ENCODE results near the gene MMP17.

The MMP17 gene

DNA sequence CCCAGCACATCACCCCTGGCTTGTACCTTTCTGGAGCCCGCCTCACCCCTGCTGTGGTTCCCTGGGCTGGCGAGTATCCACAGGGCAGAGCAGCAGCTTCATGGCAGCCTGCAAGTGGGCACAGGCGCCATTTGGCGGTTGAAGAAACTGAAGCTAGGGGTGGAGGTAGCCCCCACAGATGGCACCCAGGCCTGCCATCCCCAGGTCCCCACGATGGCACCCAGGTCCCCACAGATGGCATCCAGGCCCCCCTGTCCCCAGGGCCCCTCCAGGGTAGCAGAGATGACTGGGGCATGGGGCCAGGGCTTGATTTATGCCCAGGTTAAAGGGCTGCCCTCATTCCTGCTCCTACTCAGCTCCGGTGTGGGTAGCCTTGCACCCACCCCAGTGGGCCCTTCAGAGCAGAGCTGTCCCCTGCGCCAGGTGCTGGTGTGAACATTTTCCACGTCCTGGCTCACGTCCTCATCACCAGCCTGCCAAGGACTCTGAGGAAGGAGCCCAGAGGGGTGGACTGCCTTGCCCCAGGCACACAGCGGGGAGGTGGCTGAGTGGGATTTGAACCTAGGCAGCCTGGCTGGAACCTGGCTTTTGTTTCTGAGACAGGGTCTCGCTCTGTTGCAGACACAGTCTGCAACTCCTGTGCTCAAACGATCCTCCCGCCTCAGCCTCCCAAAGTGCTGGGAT, 8.7 kb downstream of the MMP17 start:
- H3K4me1 ChIP-seq (ENCODE audit: insufficient read depth, low read length) = peaks cover 15% of the 10 kb centered on the region
- peaks cover 24% of the 10 kb centered on the region for H3K36me3 ChIP-seq (ENCODE audit: insufficient read depth, low read length)
- no peaks in the 10 kb centered on the region for H3K9me3 ChIP-seq (ENCODE audit: low read length)
- no peak overlapping the region for H2AFZ ChIP-seq (ENCODE audit: low read depth, low read length)
- no peak overlapping the region for H3K4me3 ChIP-seq (ENCODE audit: low read length)
- H3K27me3 ChIP-seq (ENCODE audit: insufficient read depth, low read length) = no peaks in the 10 kb centered on the region

DNA sequence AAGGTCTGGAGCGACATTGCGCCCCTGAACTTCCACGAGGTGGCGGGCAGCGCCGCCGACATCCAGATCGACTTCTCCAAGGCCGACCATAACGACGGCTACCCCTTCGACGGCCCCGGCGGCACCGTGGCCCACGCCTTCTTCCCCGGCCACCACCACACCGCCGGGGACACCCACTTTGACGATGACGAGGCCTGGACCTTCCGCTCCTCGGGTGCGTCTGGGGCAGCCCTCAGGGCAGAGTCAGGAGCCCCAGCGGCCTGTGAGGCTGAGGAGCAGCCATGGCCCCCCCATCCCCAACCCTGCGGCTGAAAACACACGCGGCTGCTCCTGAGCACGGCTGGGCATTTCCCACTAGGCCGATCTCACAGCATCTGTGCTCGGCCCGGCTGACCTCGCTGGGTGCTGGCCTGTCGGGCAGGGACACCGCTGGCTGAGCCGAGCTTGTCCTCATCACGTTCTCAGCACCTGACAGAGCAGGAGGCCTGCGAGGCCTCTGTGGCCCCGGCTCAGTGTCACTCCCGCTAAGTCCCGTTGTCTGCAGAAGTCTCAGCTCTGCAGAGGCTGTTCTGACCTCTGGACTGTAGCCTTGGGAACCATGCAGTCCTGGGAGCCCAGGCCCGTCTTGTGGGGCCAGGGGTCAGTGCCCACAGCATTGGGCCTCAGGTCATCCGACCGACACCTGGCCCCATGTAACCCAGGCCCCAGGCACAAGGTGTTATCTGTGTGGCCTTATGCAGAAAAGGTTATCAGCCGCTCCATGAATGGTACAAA, 12.6 kb downstream of the MMP17 start:
- Histone ChIP-seq H3K27me3 (ENCODE audit: insufficient read depth, low read length) (no peaks in the 10 kb centered on the region), H2AFZ (ENCODE audit: low read depth, low read length) (no peak overlapping the region), H3K9me3 (ENCODE audit: low read length) (no peaks in the 10 kb centered on the region), H3K4me1 (ENCODE audit: insufficient read depth, low read length) (no peaks in the 10 kb centered on the region), H3K36me3 (ENCODE audit: insufficient read depth, low read length) (peaks cover 53% of the 10 kb centered on the region), H3K4me3 (ENCODE audit: low read length) (no peak overlapping the region)

DNA sequence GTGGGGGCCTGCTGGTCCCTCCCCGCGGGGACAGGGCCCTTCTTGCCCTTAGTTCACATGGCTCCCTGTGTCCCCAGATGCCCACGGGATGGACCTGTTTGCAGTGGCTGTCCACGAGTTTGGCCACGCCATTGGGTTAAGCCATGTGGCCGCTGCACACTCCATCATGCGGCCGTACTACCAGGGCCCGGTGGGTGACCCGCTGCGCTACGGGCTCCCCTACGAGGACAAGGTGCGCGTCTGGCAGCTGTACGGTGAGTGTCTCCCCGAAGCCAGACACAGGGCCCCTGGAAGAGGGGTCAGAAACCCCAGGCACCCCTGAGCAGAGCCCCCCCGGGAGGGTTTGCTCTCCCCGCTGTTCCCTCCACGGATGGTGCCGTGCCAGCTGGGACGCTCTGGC, 13.4 kb downstream of the MMP17 start:
- no peaks in the 10 kb centered on the region for H3K27me3 ChIP-seq (ENCODE audit: insufficient read depth, low read length)
- no peak overlapping the region for H3K4me3 ChIP-seq (ENCODE audit: low read length)
- H3K36me3 ChIP-seq (ENCODE audit: insufficient read depth, low read length) = peaks cover 57% of the 10 kb centered on the region
- no peaks in the 10 kb centered on the region for H3K4me1 ChIP-seq (ENCODE audit: insufficient read depth, low read length)
- H3K9me3 ChIP-seq (ENCODE audit: low read length) = no peaks in the 10 kb centered on the region
- no peak overlapping the region for H2AFZ ChIP-seq (ENCODE audit: low read depth, low read length)

DNA sequence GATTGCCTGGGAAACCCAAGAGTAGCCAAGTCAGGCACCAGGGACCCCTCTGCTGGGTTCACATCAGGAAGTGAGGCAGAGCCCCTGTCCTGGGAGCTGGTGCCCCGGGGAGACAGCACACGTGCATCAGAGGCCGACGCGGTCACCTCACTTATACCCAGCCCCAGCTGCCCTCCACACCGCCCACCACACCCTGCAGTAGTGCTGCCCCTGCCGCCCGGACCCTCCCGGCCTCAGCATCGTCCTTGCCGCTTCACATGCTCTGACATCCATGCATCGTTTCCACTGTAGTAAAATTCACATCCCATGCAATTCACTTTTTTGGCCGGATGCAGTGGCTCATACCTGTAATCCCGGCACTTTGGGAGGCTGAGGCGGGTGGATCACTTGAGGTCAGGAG, 14.0 kb downstream of the MMP17 start:
- H3K4me1 ChIP-seq (ENCODE audit: insufficient read depth, low read length) = no peaks in the 10 kb centered on the region
- no peak overlapping the region for H2AFZ ChIP-seq (ENCODE audit: low read depth, low read length)
- no peaks in the 10 kb centered on the region for H3K27me3 ChIP-seq (ENCODE audit: insufficient read depth, low read length)
- H3K9me3 ChIP-seq (ENCODE audit: low read length) = no peaks in the 10 kb centered on the region
- H3K4me3 ChIP-seq (ENCODE audit: low read length) = no peak overlapping the region
- peaks cover 62% of the 10 kb centered on the region for H3K36me3 ChIP-seq (ENCODE audit: insufficient read depth, low read length)

DNA sequence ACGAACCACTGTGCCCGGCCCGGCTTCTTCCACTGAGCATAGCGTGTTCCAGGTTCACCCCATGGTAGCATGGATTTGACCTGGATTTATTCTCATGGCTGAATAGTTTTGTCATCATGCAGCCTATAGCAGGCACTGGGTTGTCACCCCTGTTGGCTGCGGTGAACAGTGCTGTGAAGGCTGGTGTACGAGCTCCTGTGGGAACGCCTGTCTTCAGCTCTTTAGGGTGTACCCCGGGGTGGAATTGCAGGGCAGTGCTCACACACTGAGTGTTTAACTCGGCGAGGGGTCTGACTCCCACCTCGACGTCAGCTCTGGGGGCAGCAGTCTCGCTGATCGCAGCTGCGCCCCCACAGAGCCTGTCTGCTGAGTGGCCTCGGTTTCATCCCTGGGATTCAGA, 15.3 kb downstream of the MMP17 start:
- H2AFZ ChIP-seq (ENCODE audit: low read depth, low read length) = no peak overlapping the region
- no peak overlapping the region for H3K4me3 ChIP-seq (ENCODE audit: low read length)
- H3K4me1 ChIP-seq (ENCODE audit: insufficient read depth, low read length) = no peaks in the 10 kb centered on the region
- no peaks in the 10 kb centered on the region for H3K9me3 ChIP-seq (ENCODE audit: low read length)
- H3K27me3 ChIP-seq (ENCODE audit: insufficient read depth, low read length) = no peaks in the 10 kb centered on the region
- peaks cover 68% of the 10 kb centered on the region for H3K36me3 ChIP-seq (ENCODE audit: insufficient read depth, low read length)

DNA sequence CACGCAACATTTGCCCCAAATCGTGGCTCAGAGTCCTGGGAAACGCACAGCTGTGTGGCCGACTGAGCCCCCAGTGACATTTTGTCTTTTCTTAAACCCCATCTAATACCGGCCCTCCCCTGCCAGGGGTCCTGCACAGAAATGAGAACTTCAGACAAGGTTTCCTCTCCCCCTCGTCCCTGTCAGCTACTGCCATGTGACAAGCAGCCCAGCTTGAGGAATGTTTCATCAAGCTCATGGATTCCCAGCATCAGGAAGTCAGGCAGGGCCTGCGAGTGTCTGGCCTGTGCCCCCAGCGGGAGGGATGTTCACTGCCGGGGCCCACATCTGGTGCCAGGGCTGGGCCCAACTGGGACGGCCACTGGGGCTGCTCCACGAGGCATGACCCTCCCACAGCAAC, 15.9 kb downstream of the MMP17 start:
- Histone ChIP-seq H2AFZ (ENCODE audit: low read depth, low read length) (no peak overlapping the region), H3K4me1 (ENCODE audit: insufficient read depth, low read length) (no peaks in the 10 kb centered on the region), H3K27me3 (ENCODE audit: insufficient read depth, low read length) (no peaks in the 10 kb centered on the region), H3K4me3 (ENCODE audit: low read length) (no peak overlapping the region), H3K9me3 (ENCODE audit: low read length) (no peaks in the 10 kb centered on the region), H3K36me3 (ENCODE audit: insufficient read depth, low read length) (peaks cover 70% of the 10 kb centered on the region)

DNA sequence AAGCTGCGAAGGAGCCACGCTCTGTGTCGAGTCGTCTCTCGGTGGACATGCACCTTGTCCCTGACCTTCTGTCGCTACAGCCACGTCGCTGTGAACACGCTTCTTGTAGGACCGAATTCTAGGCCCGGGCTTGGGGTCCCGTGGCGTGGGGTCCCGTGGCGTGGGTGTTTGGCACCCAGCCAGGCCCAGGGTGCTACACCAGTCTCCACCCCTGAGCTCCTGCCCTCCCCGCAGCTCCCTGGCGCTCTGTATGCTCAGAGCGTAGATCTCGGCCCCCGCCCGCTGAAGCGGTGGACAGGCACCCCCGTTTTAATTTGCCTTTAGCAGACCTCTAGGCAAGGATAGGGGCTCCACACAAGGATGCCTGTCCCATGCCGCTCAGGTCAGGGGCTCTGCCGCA, 16.5 kb downstream of the MMP17 start:
- Histone ChIP-seq H3K4me3 (ENCODE audit: low read length) (no peak overlapping the region), H3K9me3 (ENCODE audit: low read length) (no peaks in the 10 kb centered on the region), H3K27me3 (ENCODE audit: insufficient read depth, low read length) (no peaks in the 10 kb centered on the region), H3K36me3 (ENCODE audit: insufficient read depth, low read length) (peaks cover 74% of the 10 kb centered on the region), H2AFZ (ENCODE audit: low read depth, low read length) (no peak overlapping the region), H3K4me1 (ENCODE audit: insufficient read depth, low read length) (no peaks in the 10 kb centered on the region)

DNA sequence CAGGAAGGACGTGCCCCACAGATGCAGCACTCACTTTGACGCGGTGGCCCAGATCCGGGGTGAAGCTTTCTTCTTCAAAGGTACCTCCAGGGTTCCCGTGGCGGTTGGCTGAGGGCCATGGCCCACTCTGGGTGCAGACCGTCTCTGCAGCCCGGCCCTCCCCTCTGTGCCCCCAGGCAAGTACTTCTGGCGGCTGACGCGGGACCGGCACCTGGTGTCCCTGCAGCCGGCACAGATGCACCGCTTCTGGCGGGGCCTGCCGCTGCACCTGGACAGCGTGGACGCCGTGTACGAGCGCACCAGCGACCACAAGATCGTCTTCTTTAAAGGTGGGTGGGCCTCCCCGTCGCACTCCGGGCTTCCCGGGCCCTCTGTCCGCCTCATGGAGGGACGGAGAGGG, 16.9 kb downstream of the MMP17 start:
- no peaks in the 10 kb centered on the region for H3K4me1 ChIP-seq (ENCODE audit: insufficient read depth, low read length)

DNA sequence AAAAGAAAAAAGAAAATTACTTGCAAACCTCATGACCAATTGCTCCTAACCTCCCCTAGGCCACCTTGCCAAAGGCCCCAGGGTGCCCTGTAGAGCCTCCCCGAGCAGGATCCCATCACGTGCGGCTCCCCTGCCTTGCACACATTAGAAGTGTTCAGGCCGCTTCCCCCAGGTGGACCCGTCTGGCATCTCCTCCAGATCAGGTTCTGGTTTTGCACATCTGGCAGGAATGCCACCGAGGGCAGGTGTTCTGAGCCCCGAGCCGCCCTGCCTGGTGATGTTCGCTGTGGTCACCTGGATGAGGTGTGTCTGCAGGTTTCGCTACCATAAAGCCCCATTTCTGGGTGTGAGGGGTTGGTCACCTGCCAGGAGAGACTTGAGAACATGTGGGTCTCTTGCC, 19.3 kb downstream of the MMP17 start:
- H3K4me3 ChIP-seq (ENCODE audit: low read length) = no peak overlapping the region
- no peak overlapping the region for H2AFZ ChIP-seq (ENCODE audit: low read depth, low read length)
- H3K27me3 ChIP-seq (ENCODE audit: insufficient read depth, low read length) = no peaks in the 10 kb centered on the region
- H3K9me3 ChIP-seq (ENCODE audit: low read length) = no peaks in the 10 kb centered on the region
- H3K4me1 ChIP-seq (ENCODE audit: insufficient read depth, low read length) = no peaks in the 10 kb centered on the region
- H3K36me3 ChIP-seq (ENCODE audit: insufficient read depth, low read length) = peaks cover 71% of the 10 kb centered on the region

More for the DNA sequence above, 16.9 kb downstream of the MMP17 start:
- peaks cover 76% of the 10 kb centered on the region for H3K36me3 ChIP-seq (ENCODE audit: insufficient read depth, low read length)
- no peak overlapping the region for H3K4me3 ChIP-seq (ENCODE audit: low read length)
- no peaks in the 10 kb centered on the region for H3K27me3 ChIP-seq (ENCODE audit: insufficient read depth, low read length)
- H2AFZ ChIP-seq (ENCODE audit: low read depth, low read length) = no peak overlapping the region
- no peaks in the 10 kb centered on the region for H3K9me3 ChIP-seq (ENCODE audit: low read length)

DNA sequence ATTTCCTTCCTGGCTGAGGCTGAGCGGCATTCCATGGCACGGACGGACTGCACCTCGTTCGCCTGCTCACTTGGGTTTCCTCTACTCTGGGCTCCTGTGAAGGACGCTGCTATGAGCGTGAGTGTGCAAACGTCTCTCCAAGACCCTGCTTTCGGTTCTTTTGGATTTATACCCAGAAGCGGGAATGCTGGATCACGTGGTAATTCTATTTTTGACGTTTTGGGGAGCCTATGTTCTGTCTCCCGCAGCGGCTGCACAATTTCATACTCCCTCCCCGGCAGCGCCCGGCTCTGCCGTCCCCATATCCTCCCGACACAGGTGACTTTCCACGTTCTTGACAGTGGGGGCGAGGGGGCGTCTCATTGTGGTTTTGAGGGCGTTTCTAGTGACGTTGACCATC, 20.6 kb downstream of the MMP17 start:
- Histone ChIP-seq H3K4me3 (ENCODE audit: low read length) (no peak overlapping the region), H2AFZ (ENCODE audit: low read depth, low read length) (no peak overlapping the region), H3K36me3 (ENCODE audit: insufficient read depth, low read length) (peaks cover 65% of the 10 kb centered on the region), H3K9me3 (ENCODE audit: low read length) (no peaks in the 10 kb centered on the region), H3K4me1 (ENCODE audit: insufficient read depth, low read length) (no peaks in the 10 kb centered on the region), H3K27me3 (ENCODE audit: insufficient read depth, low read length) (no peaks in the 10 kb centered on the region)

DNA sequence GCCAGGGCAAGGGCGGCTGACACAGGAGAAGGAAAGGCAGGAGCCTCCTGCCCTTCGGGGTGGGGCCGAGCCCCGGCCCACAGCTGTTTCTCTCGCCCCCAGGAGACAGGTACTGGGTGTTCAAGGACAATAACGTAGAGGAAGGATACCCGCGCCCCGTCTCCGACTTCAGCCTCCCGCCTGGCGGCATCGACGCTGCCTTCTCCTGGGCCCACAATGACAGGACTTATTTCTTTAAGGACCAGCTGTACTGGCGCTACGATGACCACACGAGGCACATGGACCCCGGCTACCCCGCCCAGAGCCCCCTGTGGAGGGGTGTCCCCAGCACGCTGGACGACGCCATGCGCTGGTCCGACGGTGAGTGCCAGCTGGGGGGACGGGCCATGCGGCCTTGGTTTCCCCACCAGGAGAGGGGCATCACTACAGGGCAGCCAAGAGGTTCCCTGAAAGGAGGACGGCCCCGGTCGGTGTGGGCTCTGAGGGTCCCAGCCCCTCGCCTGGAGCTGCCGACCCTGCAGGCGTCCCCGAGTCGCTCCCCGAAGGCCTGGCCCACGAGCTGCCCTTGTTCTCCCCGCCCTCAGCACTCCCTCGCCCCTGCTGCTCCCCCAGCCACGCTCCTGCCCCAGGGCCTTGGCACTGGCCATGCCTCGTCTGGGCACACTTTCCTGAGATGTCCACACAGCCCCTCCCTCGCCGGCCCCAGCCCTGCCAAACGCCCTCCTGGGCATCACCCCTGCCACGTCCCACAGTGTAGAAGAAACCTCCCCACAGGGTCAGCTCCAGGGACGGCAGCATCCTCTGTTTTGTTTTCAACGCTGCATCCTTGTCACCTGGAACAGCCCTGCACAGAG, 21.7 kb downstream of the MMP17 start:
- Histone ChIP-seq H3K9me3 (ENCODE audit: low read length) (no peaks in the 10 kb centered on the region), H3K27me3 (ENCODE audit: insufficient read depth, low read length) (no peaks in the 10 kb centered on the region), H3K4me3 (ENCODE audit: low read length) (no peak overlapping the region), H2AFZ (ENCODE audit: low read depth, low read length) (no peak overlapping the region), H3K36me3 (ENCODE audit: insufficient read depth, low read length) (peaks cover 54% of the 10 kb centered on the region), H3K4me1 (ENCODE audit: insufficient read depth, low read length) (no peaks in the 10 kb centered on the region)

DNA sequence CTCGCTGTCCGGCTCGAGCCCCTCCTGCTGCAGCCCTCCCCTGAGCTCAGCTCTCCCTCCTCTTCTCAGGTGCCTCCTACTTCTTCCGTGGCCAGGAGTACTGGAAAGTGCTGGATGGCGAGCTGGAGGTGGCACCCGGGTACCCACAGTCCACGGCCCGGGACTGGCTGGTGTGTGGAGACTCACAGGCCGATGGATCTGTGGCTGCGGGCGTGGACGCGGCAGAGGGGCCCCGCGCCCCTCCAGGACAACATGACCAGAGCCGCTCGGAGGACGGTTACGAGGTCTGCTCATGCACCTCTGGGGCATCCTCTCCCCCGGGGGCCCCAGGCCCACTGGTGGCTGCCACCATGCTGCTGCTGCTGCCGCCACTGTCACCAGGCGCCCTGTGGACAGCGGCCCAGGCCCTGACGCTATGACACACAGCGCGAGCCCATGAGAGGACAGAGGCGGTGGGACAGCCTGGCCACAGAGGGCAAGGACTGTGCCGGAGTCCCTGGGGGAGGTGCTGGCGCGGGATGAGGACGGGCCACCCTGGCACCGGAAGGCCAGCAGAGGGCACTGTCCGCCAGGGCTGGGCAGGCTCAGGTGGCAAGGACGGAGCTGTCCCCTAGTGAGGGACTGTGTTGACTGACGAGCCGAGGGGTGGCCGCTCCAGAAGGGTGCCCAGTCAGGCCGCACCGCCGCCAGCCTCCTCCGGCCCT, 22.8 kb downstream of the MMP17 start:
- Histone ChIP-seq H3K4me1 (ENCODE audit: insufficient read depth, low read length) (peaks cover 2% of the 10 kb centered on the region), H3K9me3 (ENCODE audit: low read length) (no peaks in the 10 kb centered on the region), H3K36me3 (ENCODE audit: insufficient read depth, low read length) (peaks cover 44% of the 10 kb centered on the region), H3K27me3 (ENCODE audit: insufficient read depth, low read length) (no peaks in the 10 kb centered on the region), H2AFZ (ENCODE audit: low read depth, low read length) (no peak overlapping the region), H3K4me3 (ENCODE audit: low read length) (no peak overlapping the region)

All from neuron (in vitro differentiated cells).